Activated naive CD4-positive, alpha-beta T cell treated with anti-CD3 and anti-CD28 coated beads, Interleukin-2, amount 10 ng/mL, durations not matched to agents 7 days and 5 days (primary cell): ENCODE results near the gene DOK4.
"Not testable (repeated sequence)": the region's sequence is repeated elsewhere in the genome, so short reads cannot be mapped to it uniquely, and the experiment has no call there.

Experiments used
- CTCF ChIA-PET: fragments of 350-600 bp; sonication (Branson Sonifier 250); formaldehyde crosslinking; loops from one replicate; lab custom pipeline; 2021; ENCODE audit warnings: antibody characterized with exemption; lab: Charles Lee
- DNase-seq: peaks from one replicate; pipeline ENCODE4 v3.0.0-alpha.2; 2020
- H3K27ac Mint-ChIP-seq: one replicate; pipeline ENCODE4 v1.8.0; 2021; ENCODE audit warnings: mild to moderate bottlenecking, moderate library complexity, mixed read lengths
- H3K27me3 Mint-ChIP-seq: one replicate; pipeline ENCODE4 v1.8.0; 2021; ENCODE audit warnings: mild to moderate bottlenecking, mixed read lengths
- H3K36me3 Mint-ChIP-seq: one replicate; pipeline ENCODE4 v1.8.0; 2021; ENCODE audit warnings: mixed read lengths
- H3K4me1 Mint-ChIP-seq: one replicate; pipeline ENCODE4 v1.8.0; 2021; ENCODE audit warnings: mixed read lengths
- H3K4me3 Mint-ChIP-seq: one replicate; pipeline ENCODE4 v1.8.0; 2021; ENCODE audit warnings: mild to moderate bottlenecking, moderate library complexity, mixed read lengths
- H3K9me3 Mint-ChIP-seq: one replicate; pipeline ENCODE4 v1.8.0; 2021; ENCODE audit warnings: mixed read lengths

DOK4 gene

DNA sequence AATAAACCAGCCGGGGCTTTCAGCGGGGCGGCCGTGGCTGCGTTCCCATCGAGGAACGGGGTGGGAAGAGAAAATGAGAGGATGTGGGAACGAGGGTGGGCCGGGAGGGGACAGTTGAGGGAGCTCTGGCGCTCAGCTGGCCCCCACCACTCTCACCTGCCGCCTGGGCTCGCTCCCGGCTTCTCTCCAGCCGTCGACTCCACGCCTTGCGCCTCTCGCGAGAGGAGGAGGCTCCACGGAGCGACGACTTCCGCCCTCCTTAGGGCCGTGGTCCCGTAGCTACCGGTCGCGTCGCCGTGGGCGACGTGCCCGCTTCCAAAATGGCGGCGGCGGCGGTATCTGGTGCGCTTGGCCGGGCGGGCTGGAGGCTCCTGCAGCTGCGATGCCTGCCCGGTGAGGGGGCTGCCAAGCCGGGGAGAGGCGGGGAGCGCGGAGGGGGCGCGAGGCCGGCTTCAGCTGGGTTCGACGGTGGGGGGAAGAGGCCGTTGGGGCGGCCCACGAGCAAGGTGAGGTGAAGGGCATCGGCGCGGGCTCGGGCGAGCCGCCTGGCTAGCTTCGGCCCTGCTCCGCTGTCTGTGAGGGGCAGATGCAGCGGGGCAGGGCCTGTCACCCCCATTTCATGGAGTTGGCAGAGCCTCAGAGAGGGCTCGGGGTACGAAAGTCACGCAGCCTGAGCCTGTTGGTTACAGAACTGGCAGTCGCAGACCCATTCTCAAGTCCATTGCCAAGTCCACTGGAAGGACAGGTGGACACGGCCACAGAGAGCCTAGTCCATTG is 38.9 kb downstream of the DOK4 start, which contains the start of the genes CIAPIN1 and COQ9:
Gene CIAPIN1 (minus strand): TSS at position 200 of the 777 bp plus-strand sequence. CDS start 6,457 bp downstream, outside the sequence.
Gene COQ9 (plus strand): TSS at position 294 of the 777 bp plus-strand sequence. CDS start 27 bp downstream, at position 321.
- no peaks in the 10 kb centered on the region for H3K27me3 Mint-ChIP-seq
- no peaks in the 10 kb centered on the region for H3K9me3 Mint-ChIP-seq
- H3K27ac Mint-ChIP-seq, result peak within 1 kb of the TSS; percentile 89
- DNase-seq, result peak; percentile 97
- H3K4me3 Mint-ChIP-seq, result peak within 1 kb of the TSS; percentile 94
- peaks cover 12% of the 10 kb centered on the region for H3K36me3 Mint-ChIP-seq
- CTCF ChIA-PET, result interaction anchor here (1.1 to 3.0 kb wide), 4 partner anchors 13 to 73 kb away, joined by 6 to 25 read pairs (median 10); partner anchors contain the start of gene POLR2C
- H3K4me1 Mint-ChIP-seq, result peaks cover 38% of the 10 kb centered on the region

DNA sequence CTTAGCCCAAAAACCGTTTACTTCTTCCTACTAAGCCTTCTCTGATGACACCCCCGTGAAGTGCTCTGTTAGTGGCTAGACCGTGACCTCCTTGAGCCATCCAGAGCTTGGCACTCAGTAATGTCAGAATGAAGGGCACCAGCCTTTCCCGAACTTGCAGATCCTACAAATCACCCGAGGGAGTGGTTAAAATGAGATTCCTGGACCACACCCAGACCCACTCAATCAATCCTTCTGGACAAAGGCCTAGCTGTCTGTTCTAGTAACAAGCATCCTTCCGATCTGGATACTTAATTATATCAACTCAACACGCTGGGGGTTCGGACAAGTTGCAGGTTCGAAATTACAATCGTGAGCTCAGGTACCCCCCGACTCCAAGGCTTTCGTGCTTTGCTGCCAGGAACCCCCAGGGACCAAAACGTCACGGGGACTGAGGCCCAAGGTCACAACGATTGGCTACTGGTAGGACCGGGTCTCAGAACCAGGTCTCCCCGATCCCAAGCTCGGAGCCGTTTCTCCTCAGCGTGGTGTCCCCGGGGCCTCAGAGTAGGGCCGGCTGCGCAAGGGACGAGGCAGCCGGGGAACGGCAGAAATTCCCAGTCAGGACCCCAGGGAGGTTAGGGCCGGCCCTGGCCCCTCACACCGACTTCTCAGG is 39.6 kb downstream of the DOK4 start:
- peak; percentile 52 for DNase-seq
- peak overlapping the region; percentile 89 for H3K27ac Mint-ChIP-seq

GRCh38 chr16:57445510-57445909 is 40.8 kb downstream of the DOK4 start:
- CTCF ChIA-PET, result interaction anchor here (1.1 to 2.5 kb wide), 2 partner anchors 16 to 28 kb away, joined by 4 to 14 read pairs; partner anchors contain the start of gene POLR2C
- peaks cover 7% of the 10 kb centered on the region for H3K9me3 Mint-ChIP-seq
- H3K4me3 Mint-ChIP-seq, result peak overlapping the region; percentile 33
- DNase-seq, result no peak
- H3K36me3 Mint-ChIP-seq, result peaks cover 16% of the 10 kb centered on the region
- H3K4me1 Mint-ChIP-seq, result peaks cover 38% of the 10 kb centered on the region
- H3K27ac Mint-ChIP-seq, result no peak overlapping the region
- no peaks in the 10 kb centered on the region for H3K27me3 Mint-ChIP-seq

More for the DNA sequence above, 39.6 kb downstream of the DOK4 start:
- H3K27me3 Mint-ChIP-seq, result no peaks in the 10 kb centered on the region
- peaks cover 38% of the 10 kb centered on the region for H3K4me1 Mint-ChIP-seq
- H3K9me3 Mint-ChIP-seq, result no peaks in the 10 kb centered on the region
- peak overlapping the region; percentile 94 for H3K4me3 Mint-ChIP-seq
- H3K36me3 Mint-ChIP-seq, result peaks cover 13% of the 10 kb centered on the region
- CTCF ChIA-PET, result interaction anchor here (1.1 to 3.0 kb wide), 4 partner anchors 13 to 74 kb away, joined by 6 to 25 read pairs (median 10); partner anchors contain the start of gene POLR2C

- Mint-ChIP-seq H3K4me3 (peak overlapping the region; percentile 12), H3K9me3 (peaks cover 15% of the 10 kb centered on the region), H3K36me3 (peaks cover 24% of the 10 kb centered on the region), H3K4me1 (peaks cover 36% of the 10 kb centered on the region), H3K27ac (no peak overlapping the region), H3K27me3 (no peaks in the 10 kb centered on the region)
- no peak for DNase-seq
- CTCF ChIA-PET, result interaction anchor here (0.7 to 1.4 kb wide), 3 partner anchors 18 to 27 kb away, joined by 3 to 8 read pairs (median 4); partner anchors contain the start of gene POLR2C
Observed at GRCh38 chr16:57444711-57445110, 41.6 kb downstream of the DOK4 start.

GRCh38 chr16:57440551-57440950 is 45.7 kb downstream of the DOK4 start:
- DNase-seq, H3K27ac Mint-ChIP-seq, H3K27me3 Mint-ChIP-seq, H3K4me3 Mint-ChIP-seq, H3K4me1 Mint-ChIP-seq: not testable (repeated sequence)
- Mint-ChIP-seq H3K36me3 (peaks cover 41% of the 10 kb centered on the region), H3K9me3 (peaks cover 17% of the 10 kb centered on the region)
- CTCF ChIA-PET, result interaction anchor here (2.3 kb wide), 1 partner anchor 23 kb away, joined by 9 read pairs; no protein-coding TSS in a partner anchor

GRCh38 chr16:57439947-57440346 is 46.3 kb downstream of the DOK4 start:
- DNase-seq, H3K4me3 Mint-ChIP-seq, H3K4me1 Mint-ChIP-seq, H3K27ac Mint-ChIP-seq, H3K27me3 Mint-ChIP-seq: not testable (repeated sequence)
- CTCF ChIA-PET, result interaction anchor here (1.2 to 2.3 kb wide), 2 partner anchors 21 to 23 kb away, joined by 4 to 9 read pairs; no protein-coding TSS in a partner anchor
- Mint-ChIP-seq H3K36me3 (peaks cover 44% of the 10 kb centered on the region), H3K9me3 (peaks cover 17% of the 10 kb centered on the region)

DNA sequence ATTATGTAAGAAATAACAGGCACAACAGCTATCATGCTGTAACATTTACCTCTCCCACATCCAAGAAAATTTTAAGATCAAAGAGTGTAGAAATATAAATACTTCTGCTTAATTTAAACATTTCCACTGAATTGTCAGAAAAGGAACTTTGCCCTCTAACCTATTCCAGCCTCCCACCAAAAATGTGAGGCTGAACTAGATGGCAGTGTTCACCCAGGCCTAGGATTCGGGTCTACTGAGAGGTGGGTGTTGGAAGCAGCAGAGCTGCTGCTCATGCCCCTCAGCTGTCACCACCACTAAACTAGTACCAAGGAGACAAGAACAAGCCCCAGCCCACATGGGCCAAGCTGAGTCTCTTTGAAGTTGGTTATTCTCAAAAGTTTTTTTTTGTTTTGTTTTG is 50.5 kb downstream of the DOK4 start:
- no peak overlapping the region for H3K27ac Mint-ChIP-seq
- DNase-seq, result no peak
- H3K4me1 Mint-ChIP-seq, result peaks cover 23% of the 10 kb centered on the region
- CTCF ChIA-PET, result interaction anchor here (1.5 kb wide), 1 partner anchor 19 kb away, joined by 3 read pairs; no protein-coding TSS in a partner anchor
- no peaks in the 10 kb centered on the region for H3K27me3 Mint-ChIP-seq
- peaks cover 14% of the 10 kb centered on the region for H3K9me3 Mint-ChIP-seq
- H3K36me3 Mint-ChIP-seq, result peaks cover 62% of the 10 kb centered on the region
- H3K4me3 Mint-ChIP-seq, result no peak overlapping the region

- peaks cover 23% of the 10 kb centered on the region for H3K4me1 Mint-ChIP-seq
- no peaks in the 10 kb centered on the region for H3K27me3 Mint-ChIP-seq
- CTCF ChIA-PET, result interaction anchor here (2.1 kb wide), 1 partner anchor 17 kb away, joined by 21 read pairs; no protein-coding TSS in a partner anchor
- DNase-seq, result no peak
- peaks cover 55% of the 10 kb centered on the region for H3K36me3 Mint-ChIP-seq
- H3K27ac Mint-ChIP-seq, result no peak overlapping the region
- H3K9me3 Mint-ChIP-seq, result no peaks in the 10 kb centered on the region
- H3K4me3 Mint-ChIP-seq, result no peak overlapping the region
Observed at GRCh38 chr16:57434003-57434402, 52.3 kb downstream of the DOK4 start.

DNA sequence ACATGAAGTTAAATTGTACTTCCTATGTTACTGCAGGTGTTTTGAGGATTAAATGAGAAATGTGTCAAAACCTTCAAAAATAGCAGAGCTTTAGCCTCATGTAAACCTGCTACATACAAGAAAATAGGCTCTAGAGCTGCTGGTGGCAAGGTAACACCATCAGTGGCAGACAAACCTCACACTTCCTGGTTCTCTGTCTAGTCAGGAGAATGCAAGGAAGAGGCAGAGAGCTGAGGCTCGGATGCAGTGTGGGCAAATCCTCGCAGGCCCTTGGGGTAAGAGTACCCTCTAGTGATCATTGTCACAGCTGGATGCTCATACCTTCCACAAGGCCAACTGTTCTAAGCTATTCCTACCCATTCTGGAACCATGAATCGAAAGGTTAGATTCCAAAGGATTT is 53.3 kb downstream of the DOK4 start:
- Mint-ChIP-seq H3K4me3 (no peak overlapping the region), H3K36me3 (peaks cover 55% of the 10 kb centered on the region), H3K4me1 (peaks cover 23% of the 10 kb centered on the region), H3K27ac (peak overlapping the region; percentile 10), H3K9me3 (no peaks in the 10 kb centered on the region), H3K27me3 (no peaks in the 10 kb centered on the region)
- DNase-seq, result no peak
- CTCF ChIA-PET, result interaction anchor here (1.9 to 2.1 kb wide), 2 partner anchors 16 to 86 kb away, joined by 7 to 21 read pairs; no protein-coding TSS in a partner anchor

DNA sequence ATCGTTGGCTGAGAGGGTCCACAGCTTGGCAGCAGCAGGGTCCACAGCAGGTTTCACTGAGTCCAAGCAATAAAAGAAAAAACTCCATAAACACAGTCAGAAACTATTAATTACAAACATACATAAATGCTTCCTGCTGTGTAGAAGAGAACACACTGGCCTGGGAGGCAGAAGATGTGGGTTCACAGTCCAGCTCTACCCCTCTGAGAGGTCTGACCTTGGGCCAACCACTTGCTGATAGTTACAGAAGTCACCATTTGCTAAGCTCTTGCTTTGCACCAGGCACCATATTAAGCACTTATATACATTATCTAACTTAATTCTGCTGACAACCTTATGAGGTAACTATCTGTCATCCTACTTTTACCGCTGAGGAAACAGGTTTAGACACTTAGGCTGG is 53.8 kb downstream of the DOK4 start:
- peaks cover 23% of the 10 kb centered on the region for H3K4me1 Mint-ChIP-seq
- H3K9me3 Mint-ChIP-seq, result no peaks in the 10 kb centered on the region
- CTCF ChIA-PET, result interaction anchor here (1.9 to 2.1 kb wide), 2 partner anchors 15 to 87 kb away, joined by 7 to 21 read pairs; no protein-coding TSS in a partner anchor
- peaks cover 60% of the 10 kb centered on the region for H3K36me3 Mint-ChIP-seq
- H3K27me3 Mint-ChIP-seq, result no peaks in the 10 kb centered on the region
- no peak for DNase-seq
- no peak overlapping the region for H3K27ac Mint-ChIP-seq
- no peak overlapping the region for H3K4me3 Mint-ChIP-seq

DNA sequence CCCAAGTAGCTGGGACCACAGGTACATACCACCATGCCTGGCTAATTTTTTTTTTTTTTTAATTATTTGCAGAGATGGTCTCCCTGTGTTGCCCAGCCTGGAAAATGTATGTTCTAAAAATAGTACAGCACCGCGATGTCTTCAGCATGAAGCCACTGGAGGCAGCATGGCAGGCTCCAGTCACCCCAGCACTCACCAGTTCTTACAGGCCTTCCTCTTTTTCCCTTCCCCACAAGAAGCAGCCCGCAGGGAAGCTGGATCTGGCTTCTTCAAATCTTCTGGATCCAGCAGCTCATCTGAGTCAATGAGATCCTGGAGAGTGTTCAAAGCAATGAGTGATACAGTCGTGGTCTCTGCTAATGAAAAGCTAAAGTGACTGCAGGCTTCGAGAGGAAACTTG is 55.3 kb downstream of the DOK4 start:
- Mint-ChIP-seq H3K27me3 (no peaks in the 10 kb centered on the region), H3K36me3 (peaks cover 60% of the 10 kb centered on the region), H3K27ac (peak overlapping the region; percentile 52), H3K4me3 (no peak overlapping the region), H3K4me1 (peaks cover 23% of the 10 kb centered on the region), H3K9me3 (no peaks in the 10 kb centered on the region)
- no peak for DNase-seq
- CTCF ChIA-PET, result interaction anchor here (2.9 kb wide), 1 partner anchor 13 kb away, joined by 23 read pairs; no protein-coding TSS in a partner anchor

DNA sequence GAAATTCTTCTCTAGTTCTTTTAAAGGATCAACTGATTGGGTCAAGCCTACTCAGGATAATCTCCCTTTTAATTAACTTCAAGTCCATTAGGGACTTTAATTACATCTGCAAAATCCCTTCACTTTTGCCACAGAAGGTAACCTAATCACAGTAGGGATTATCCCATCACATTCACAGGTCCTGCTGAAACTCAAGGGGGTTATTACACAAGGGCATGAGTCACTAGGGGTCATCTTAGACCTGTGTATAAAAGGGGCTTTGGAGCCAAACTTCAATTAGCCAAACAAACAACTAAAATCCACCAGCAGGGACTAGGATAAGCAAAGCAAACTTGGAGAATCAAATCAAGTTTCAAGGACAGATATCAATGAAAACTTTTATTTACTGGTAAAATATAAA is 58.5 kb downstream of the DOK4 start:
- Mint-ChIP-seq H3K4me1 (peaks cover 4% of the 10 kb centered on the region), H3K27ac (no peak overlapping the region), H3K27me3 (no peaks in the 10 kb centered on the region), H3K4me3 (no peak overlapping the region), H3K9me3 (no peaks in the 10 kb centered on the region), H3K36me3 (peaks cover 42% of the 10 kb centered on the region)
- DNase-seq, result no peak
- CTCF ChIA-PET, result no interaction called here

GRCh38 chr16:57427307-57427706 is 59.0 kb downstream of the DOK4 start:
- H3K4me1 Mint-ChIP-seq, result peaks cover under 1% of the 10 kb centered on the region
- no peak for DNase-seq
- H3K9me3 Mint-ChIP-seq, result no peaks in the 10 kb centered on the region
- H3K4me3 Mint-ChIP-seq, result no peak overlapping the region
- CTCF ChIA-PET, result no interaction called here
- no peak overlapping the region for H3K27ac Mint-ChIP-seq
- H3K36me3 Mint-ChIP-seq, result peaks cover 37% of the 10 kb centered on the region
- H3K27me3 Mint-ChIP-seq, result no peaks in the 10 kb centered on the region

- Mint-ChIP-seq H3K27ac (no peak overlapping the region), H3K36me3 (peaks cover 33% of the 10 kb centered on the region), H3K9me3 (no peaks in the 10 kb centered on the region), H3K4me3 (no peak overlapping the region), H3K4me1 (no peaks in the 10 kb centered on the region), H3K27me3 (no peaks in the 10 kb centered on the region)
- CTCF ChIA-PET, result interaction anchor here (1.2 kb wide), 1 partner anchor 9 kb away, joined by 7 read pairs; no protein-coding TSS in a partner anchor
- DNase-seq, result no peak
Observed at GRCh38 chr16:57426356-57426755, 59.9 kb downstream of the DOK4 start.
